Measurements from ENCODE around the gene MTARC1. TPM values are rescaled to one million over a fixed set of nuclear protein-coding genes. Genes with fewer than 3 reads are reported as not detected.

MTARC1 gene
- total and polyA plus RNA-seq, 10 of the 15 experiments (the other 5 are each of a cell fraction or from before 2014, with no cell fraction given), result 0.23 to 1.5 (median 0.48) TPM

DNA sequence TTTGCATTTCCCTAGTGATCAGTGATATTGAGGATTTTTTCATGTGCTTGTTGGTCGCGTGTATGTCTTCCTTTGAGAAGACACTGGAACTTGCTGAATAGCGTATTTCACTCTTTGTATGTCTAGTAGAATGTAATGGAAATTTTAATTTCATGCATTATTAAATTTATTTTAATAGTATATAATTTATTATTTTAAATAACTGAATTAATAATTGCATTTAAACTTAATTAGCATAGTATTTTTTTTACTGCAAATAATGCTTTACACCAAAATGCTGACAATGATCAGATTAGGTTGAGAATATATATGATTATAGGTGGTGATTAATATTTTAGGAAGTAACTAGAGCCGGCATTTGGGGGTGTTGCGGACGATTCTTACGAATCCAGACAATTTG is 10.5 kb upstream of the MTARC1 start:
- ChIA-PET POLR2A (no interaction called here), SMC1A (ENCODE audit: uncharacterized antibody, unreplicated experiment) (interaction anchor here (0.6 to 2.5 kb wide), 16 partner anchors 9 to 662 kb away, joined by 3 to 19 read pairs (median 4); no protein-coding TSS in a partner anchor)
- BruUV-seq (replicated peaks), result no TSS peak

DNA sequence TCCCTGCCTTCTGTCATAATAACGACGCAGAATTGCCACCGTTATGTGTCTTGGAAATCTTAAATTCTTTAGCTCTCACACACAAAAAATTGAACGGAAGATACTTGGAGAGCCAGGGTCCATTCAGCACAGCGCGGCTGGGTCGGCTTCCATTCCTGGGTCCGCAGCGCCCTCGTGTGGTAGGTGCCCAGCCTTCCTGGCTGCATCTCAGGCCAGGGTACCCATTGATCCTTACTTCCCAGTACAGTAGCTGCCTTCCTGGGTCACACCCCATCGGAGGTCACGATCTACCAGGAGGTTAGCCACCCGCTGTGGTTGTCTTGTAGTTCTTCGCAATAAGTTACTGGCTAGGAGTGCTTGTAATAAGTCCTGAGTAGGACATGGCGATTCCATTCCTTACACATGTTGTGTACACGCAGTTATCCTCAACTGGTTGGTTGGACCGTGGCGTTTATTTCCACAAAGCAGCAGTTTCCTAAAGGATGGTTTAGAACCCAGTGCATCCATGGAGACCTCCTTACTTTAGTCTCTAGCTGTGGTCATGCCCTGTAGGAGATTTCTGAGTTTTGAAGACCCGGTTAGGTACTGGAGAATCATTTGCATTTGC is 9.9 kb upstream of the MTARC1 start:
- WGBS (ENCODE audit: insufficient coverage, insufficient replicate concordance, low lambda C conversion rate, missing lambda C conversion rate), result 41% methylated on average over 19 of the region's 19 CpGs
- Histone ChIP-seq H3K79me2 (ENCODE audit: control insufficient read depth, insufficient read depth, low read length) (no peaks in the 10 kb centered on the region), H3K4me3 (no peak overlapping the region), H3K4me1 (ENCODE audit: control insufficient read depth, insufficient read depth, low read length) (no peaks in the 10 kb centered on the region), H4K20me1 (ENCODE audit: control insufficient read depth, insufficient read depth) (no peaks in the 10 kb centered on the region), H3K4me2 (ENCODE audit: control insufficient read depth, insufficient read depth) (no peak overlapping the region), H3K9ac (ENCODE audit: control insufficient read depth, insufficient read depth, low read length) (no peak overlapping the region), H3K27me3 (replicated peaks in 1 of 2; ENCODE audit: control insufficient read depth in 2 of 2, insufficient read depth in 2 of 2, low read length in 1 of 2) (no peaks in the 10 kb centered on the region), H3K9me3 (replicated peaks; ENCODE audit: control insufficient read depth, insufficient read depth, low read length) (no peaks in the 10 kb centered on the region), H3K36me3 (ENCODE audit: control insufficient read depth in 2 of 2, insufficient read depth in 2 of 2, low read length in 1 of 2) (no peaks in the 10 kb centered on the region), H2AFZ (ENCODE audit: control insufficient read depth, low read depth, low read length) (no peak overlapping the region), H3K27ac (ENCODE audit: control insufficient read depth, insufficient read depth) (no peak overlapping the region)
- ChIA-PET RAD21 (ENCODE audit: unreplicated experiment) (interaction anchor here (0.6 to 2.2 kb wide), 8 partner anchors 16 to 685 kb away, joined by 3 to 16 read pairs (median 4); no protein-coding TSS in a partner anchor), CTCF (interaction anchor here (0.6 to 6.2 kb wide), 29 partner anchors 9 to 953 kb away, joined by 3 to 52 read pairs (median 6); partner anchors contain the start of genes C1orf115, MTARC1 and MTARC2), POLR2A (no interaction called here), SMC1A (ENCODE audit: uncharacterized antibody, unreplicated experiment) (interaction anchor here (0.6 to 2.5 kb wide), 14 partner anchors 9 to 659 kb away, joined by 3 to 19 read pairs (median 4); no protein-coding TSS in a partner anchor)
- FAIRE-seq (peak; percentile 71), ATAC-seq (peak; percentile 93), DNase-seq (ENCODE audit: low read depth, low spot score) (no peak)
- in situ Hi-C loops (cut with MboI) (loop anchor here (5.0 to 10.0 kb wide), 2 partner anchors 92 to 480 kb away; no protein-coding TSS in a partner anchor), intact Hi-C loops (cut with micrococcal nuclease; ENCODE audit: unreplicated experiment) (loop anchor here (1.0 to 10.0 kb wide), 8 partner anchors 44 to 588 kb away; partner anchors contain the start of gene C1orf115)
- BruUV-seq (replicated peaks), result no TSS peak
- no peak for TF ChIP-seq ESRRA (IDR thresholded peaks at IDR 0.05; ENCODE audit: low read length)
- TF ChIP-seq TCF7 (IDR thresholded peaks at IDR 0.05; ENCODE audit: borderline replicate concordance), result no peak
- TF ChIP-seq RCOR1 (conservative IDR thresholded peaks at IDR 0.05; ENCODE audit: low read depth, low read length), result no peak
- TF ChIP-seq KAT2A (conservative IDR thresholded peaks at IDR 0.05; ENCODE audit: control insufficient read depth, low read depth, low read length), result no peak
- no peak for TF ChIP-seq TCF12 (IDR thresholded peaks at IDR 0.05; ENCODE audit: low read depth, low read length)
- TF ChIP-seq MEF2B (IDR thresholded peaks at IDR 0.05; ENCODE audit: partially characterized antibody, poor library complexity, severe bottlenecking), result no peak
- TF ChIP-seq IRF4 (IDR thresholded peaks at IDR 0.05; ENCODE audit: low read depth, low read length), result no peak
- TF ChIP-seq, protein P1, sequence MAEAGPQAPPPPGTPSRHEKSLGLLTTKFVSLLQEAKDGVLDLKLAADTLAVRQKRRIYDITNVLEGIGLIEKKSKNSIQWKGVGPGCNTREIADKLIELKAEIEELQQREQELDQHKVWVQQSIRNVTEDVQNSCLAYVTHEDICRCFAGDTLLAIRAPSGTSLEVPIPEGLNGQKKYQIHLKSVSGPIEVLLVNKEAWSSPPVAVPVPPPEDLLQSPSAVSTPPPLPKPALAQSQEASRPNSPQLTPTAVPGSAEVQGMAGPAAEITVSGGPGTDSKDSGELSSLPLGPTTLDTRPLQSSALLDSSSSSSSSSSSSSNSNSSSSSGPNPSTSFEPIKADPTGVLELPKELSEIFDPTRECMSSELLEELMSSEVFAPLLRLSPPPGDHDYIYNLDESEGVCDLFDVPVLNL (IDR thresholded peaks at IDR 0.05; ENCODE audit: low read depth, low read length), result no peak
- TF ChIP-seq, protein P2, sequence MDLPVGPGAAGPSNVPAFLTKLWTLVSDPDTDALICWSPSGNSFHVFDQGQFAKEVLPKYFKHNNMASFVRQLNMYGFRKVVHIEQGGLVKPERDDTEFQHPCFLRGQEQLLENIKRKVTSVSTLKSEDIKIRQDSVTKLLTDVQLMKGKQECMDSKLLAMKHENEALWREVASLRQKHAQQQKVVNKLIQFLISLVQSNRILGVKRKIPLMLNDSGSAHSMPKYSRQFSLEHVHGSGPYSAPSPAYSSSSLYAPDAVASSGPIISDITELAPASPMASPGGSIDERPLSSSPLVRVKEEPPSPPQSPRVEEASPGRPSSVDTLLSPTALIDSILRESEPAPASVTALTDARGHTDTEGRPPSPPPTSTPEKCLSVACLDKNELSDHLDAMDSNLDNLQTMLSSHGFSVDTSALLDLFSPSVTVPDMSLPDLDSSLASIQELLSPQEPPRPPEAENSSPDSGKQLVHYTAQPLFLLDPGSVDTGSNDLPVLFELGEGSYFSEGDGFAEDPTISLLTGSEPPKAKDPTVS (IDR thresholded peaks at IDR 0.05; ENCODE audit: low read depth, low read length), result no peak
- TF ChIP-seq CREB1 (IDR thresholded peaks at IDR 0.05; ENCODE audit: low read depth), result no peak
- peak; percentile 57; the same call in 1 of the 2 replicates for TF ChIP-seq YY1 (IDR thresholded peaks at IDR 0.05; ENCODE audit: low read depth, low read length)
- TF ChIP-seq TBL1XR1 (IDR thresholded peaks at IDR 0.05; ENCODE audit: low read depth, low read length), result no peak

More for the DNA sequence above, 10.5 kb upstream of the MTARC1 start:
- intact Hi-C loops (cut with micrococcal nuclease; ENCODE audit: unreplicated experiment), result loop anchor here (1.0 to 10.0 kb wide), 8 partner anchors 43 to 587 kb away; partner anchors contain the start of gene C1orf115
- no peak overlapping the region for H3K27ac ChIP-seq (ENCODE audit: control insufficient read depth, insufficient read depth)
- H3K4me1 ChIP-seq (ENCODE audit: control insufficient read depth, insufficient read depth, low read length), result no peaks in the 10 kb centered on the region
- no peak overlapping the region for H3K9ac ChIP-seq (ENCODE audit: control insufficient read depth, insufficient read depth, low read length)
- FAIRE-seq, result no peak
- H3K4me2 ChIP-seq (ENCODE audit: control insufficient read depth, insufficient read depth), result no peak overlapping the region
- 95% methylated on average over 7 of the region's 7 CpGs for WGBS (ENCODE audit: insufficient coverage, insufficient replicate concordance, low lambda C conversion rate, missing lambda C conversion rate)
- no peak overlapping the region for H2AFZ ChIP-seq (ENCODE audit: control insufficient read depth, low read depth, low read length)
- ChIA-PET CTCF (interaction anchor here (0.6 to 6.2 kb wide), 37 partner anchors 9 to 581 kb away, joined by 3 to 52 read pairs (median 5); partner anchors contain the start of genes C1orf115, MTARC1 and MTARC2), RAD21 (ENCODE audit: unreplicated experiment) (interaction anchor here (0.6 to 2.2 kb wide), 8 partner anchors 15 to 684 kb away, joined by 3 to 16 read pairs (median 4); no protein-coding TSS in a partner anchor)
- no peak overlapping the region for H3K4me3 ChIP-seq
- no peaks in the 10 kb centered on the region for H3K36me3 ChIP-seq (ENCODE audit: control insufficient read depth in 2 of 2, insufficient read depth in 2 of 2, low read length in 1 of 2)
- no peaks in the 10 kb centered on the region for H3K79me2 ChIP-seq (ENCODE audit: control insufficient read depth, insufficient read depth, low read length)
- DNase-seq (ENCODE audit: low read depth, low spot score), result no peak
- H3K9me3 ChIP-seq (replicated peaks; ENCODE audit: control insufficient read depth, insufficient read depth, low read length), result no peaks in the 10 kb centered on the region
- in situ Hi-C loops (cut with MboI), result loop anchor here (5.0 to 10.0 kb wide), 2 partner anchors 91 to 479 kb away; no protein-coding TSS in a partner anchor
- TF ChIP-seq EZH2 (IDR thresholded peaks at IDR 0.05; ENCODE audit: borderline replicate concordance, control insufficient read depth, low read depth, low read length), result no peak
- no peak for TF ChIP-seq SMAD5 (IDR thresholded peaks at IDR 0.05; ENCODE audit: low read depth)
- TF ChIP-seq ZNF207 (IDR thresholded peaks at IDR 0.05; ENCODE audit: borderline replicate concordance), result no peak
- no peaks in the 10 kb centered on the region for H4K20me1 ChIP-seq (ENCODE audit: control insufficient read depth, insufficient read depth)
- ATAC-seq, result no peak
- H3K27me3 ChIP-seq (replicated peaks in 1 of 2; ENCODE audit: control insufficient read depth in 2 of 2, insufficient read depth in 2 of 2, low read length in 1 of 2), result no peaks in the 10 kb centered on the region

Measured in GM12878 (cell line).